Memory B cell (primary cell): ENCODE data around the gene LCN2.

Experiments
- ATAC-seq: fragments of 150-1000 bp; cut with Tn5 transposase; 2 replicates; pipeline ENCODE4 v1.10.0; 2021; ENCODE audit warnings: low read depth, mild to moderate bottlenecking, moderate library complexity
- DNase-seq, 2 donors: peaks; one replicate each; pipeline ENCODE4 v3.0.0; 2022; ENCODE audit warnings: low spot score in 2 of 2
- H3K27ac Mint-ChIP-seq: one replicate; pipeline ENCODE4 v1.8.0; 2022; ENCODE audit warnings: mild to moderate bottlenecking, moderate library complexity, mixed read lengths
- H3K27me3 Mint-ChIP-seq: one replicate; pipeline ENCODE4 v1.8.0; 2022; ENCODE audit warnings: mixed read lengths
- H3K36me3 Mint-ChIP-seq: one replicate; pipeline ENCODE4 v1.8.0; 2022; ENCODE audit warnings: mild to moderate bottlenecking, mixed read lengths
- H3K4me1 Mint-ChIP-seq: one replicate; pipeline ENCODE4 v1.8.0; 2022; ENCODE audit warnings: mixed read lengths
- H3K4me3 Mint-ChIP-seq: one replicate; pipeline ENCODE4 v1.8.0; 2022; ENCODE audit warnings: mild to moderate bottlenecking, moderate library complexity, mixed read lengths
- H3K9me3 Mint-ChIP-seq: one replicate; pipeline ENCODE4 v1.8.0; 2022; ENCODE audit warnings: mixed read lengths

Gene LCN2

DNA sequence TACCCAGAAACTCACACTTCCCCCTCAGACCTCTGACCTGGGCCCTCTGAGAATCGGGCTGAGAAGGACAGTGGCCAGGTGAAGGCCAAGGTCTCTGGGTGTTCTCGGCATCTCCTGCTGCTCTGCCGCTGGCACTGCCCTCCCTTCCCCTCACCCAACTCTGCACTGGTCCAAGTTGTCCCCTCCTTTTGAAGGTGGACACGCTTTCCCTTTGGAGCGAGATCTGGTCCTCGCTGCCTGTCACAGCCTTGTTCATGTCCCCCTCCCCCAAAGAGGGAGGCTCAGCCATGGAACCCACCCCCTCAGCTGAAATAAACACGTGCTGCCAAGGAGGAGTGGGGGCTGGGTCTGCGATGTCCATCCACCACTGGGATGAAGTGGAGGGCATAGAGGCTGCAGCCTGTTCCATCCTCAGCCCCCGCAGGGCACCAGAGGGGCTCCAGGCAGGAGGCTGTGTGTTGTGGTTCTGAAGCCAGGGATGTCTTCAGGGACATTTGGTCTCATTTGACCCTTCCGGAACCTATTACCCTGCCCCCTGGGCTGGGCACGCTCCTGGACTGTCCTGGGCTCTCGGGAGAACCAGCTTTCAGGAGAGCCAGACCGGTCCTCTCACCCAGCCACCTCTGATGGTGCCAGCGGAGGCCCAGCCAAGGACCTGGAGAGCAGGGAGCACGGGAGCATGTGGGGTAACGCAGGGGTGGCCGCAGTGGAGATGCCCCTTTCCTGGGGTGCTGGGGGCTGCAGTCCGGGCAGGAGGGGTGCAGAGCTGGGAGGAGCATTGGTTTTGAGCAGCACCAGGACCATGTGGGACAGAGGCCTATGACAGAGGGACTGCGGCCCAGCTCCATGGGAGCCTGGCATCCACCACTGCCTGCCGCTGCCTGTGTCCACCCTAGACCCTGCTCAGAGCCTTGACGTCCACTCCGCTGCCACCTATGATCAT is 4.7 kb upstream of the LCN2 start:
- Mint-ChIP-seq H3K4me1 (no peaks in the 10 kb centered on the region), H3K27me3 (peaks cover 4% of the 10 kb centered on the region), H3K9me3 (no peaks in the 10 kb centered on the region), H3K4me3 (no peak overlapping the region), H3K36me3 (no peaks in the 10 kb centered on the region), H3K27ac (no peak overlapping the region)
- DNase-seq (no peak), ATAC-seq (no peak)

DNA sequence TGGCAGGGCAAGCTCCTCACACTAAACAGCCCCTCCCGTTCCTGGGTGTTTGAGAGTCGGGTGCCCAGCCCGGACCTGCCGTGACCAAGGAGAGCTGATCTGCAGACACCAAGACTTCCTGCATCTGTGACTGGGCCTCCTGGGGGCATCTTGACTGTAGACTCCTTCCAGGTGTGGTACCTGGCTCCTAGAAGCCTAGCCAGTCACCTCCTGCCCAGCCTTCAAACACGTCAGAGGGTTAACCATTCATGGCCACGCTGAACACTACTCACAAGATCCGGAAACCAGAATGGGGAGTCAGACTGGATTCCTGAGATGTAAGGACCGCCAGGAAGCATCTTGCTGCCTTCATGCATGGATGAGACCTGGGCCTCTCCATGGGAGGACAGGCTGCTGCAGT is 3.7 kb upstream of the LCN2 start:
- ATAC-seq (no peak), DNase-seq (no peak)
- Mint-ChIP-seq H3K27ac (no peak overlapping the region), H3K27me3 (peaks cover 6% of the 10 kb centered on the region), H3K36me3 (no peaks in the 10 kb centered on the region), H3K9me3 (no peaks in the 10 kb centered on the region), H3K4me3 (no peak overlapping the region), H3K4me1 (no peaks in the 10 kb centered on the region)

DNA sequence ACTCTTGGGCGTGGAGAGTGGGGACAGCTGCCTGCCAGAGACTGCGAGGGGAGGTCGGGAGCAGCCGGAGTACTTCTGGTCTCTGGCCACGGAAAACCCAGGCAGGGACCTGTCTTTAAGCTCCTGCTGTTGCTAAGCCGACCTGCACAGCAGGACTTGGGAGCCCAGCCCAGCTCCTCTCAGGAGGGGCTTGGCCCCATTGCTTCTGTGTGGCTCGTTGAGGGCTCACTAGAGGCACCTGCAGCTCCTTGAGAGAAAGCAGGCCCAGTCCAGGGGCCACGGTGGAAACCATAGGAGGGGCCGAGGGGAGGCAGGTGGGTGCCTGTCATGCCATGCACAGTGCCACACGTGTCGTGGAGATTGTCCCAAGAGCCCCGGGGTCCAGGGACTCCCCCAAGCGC is 3.3 kb upstream of the LCN2 start:
- DNase-seq (no peak), ATAC-seq (no peak)
- Mint-ChIP-seq H3K36me3 (no peaks in the 10 kb centered on the region), H3K4me3 (no peak overlapping the region), H3K9me3 (no peaks in the 10 kb centered on the region), H3K4me1 (peaks cover under 1% of the 10 kb centered on the region), H3K27ac (no peak overlapping the region), H3K27me3 (peaks cover 10% of the 10 kb centered on the region)

DNA sequence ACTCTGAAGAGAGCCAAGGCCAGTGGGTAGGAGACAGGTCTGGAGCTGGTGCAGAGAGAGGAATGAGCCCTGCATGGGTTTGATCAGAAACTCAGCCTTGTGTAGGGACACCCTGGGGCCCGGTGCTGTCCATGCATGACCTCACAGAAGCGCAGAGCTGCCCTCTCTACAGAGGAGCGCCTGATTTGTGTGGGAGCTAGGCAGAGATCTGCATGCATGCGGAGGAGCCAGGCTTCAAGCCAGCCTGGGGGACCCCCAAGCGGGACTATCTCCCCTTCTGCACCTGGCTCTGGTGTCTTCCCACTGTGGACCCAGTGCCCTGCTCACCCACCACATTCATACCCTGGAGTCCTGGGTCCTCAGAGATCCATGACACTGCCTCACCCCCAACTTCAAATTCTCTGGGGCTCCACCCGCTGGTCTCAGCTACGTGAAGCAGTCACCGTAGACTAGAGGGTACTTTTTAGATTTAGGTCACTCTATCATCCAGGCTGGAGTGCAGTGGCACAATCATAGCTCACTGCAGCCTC is 2.6 kb upstream of the LCN2 start:
- no peak overlapping the region for H3K27ac Mint-ChIP-seq
- no peak for DNase-seq
- H3K27me3 Mint-ChIP-seq: peaks cover 11% of the 10 kb centered on the region
- H3K36me3 Mint-ChIP-seq: no peaks in the 10 kb centered on the region
- ATAC-seq: no peak
- H3K4me1 Mint-ChIP-seq: peaks cover 2% of the 10 kb centered on the region
- H3K9me3 Mint-ChIP-seq: no peaks in the 10 kb centered on the region
- no peak overlapping the region for H3K4me3 Mint-ChIP-seq

DNA sequence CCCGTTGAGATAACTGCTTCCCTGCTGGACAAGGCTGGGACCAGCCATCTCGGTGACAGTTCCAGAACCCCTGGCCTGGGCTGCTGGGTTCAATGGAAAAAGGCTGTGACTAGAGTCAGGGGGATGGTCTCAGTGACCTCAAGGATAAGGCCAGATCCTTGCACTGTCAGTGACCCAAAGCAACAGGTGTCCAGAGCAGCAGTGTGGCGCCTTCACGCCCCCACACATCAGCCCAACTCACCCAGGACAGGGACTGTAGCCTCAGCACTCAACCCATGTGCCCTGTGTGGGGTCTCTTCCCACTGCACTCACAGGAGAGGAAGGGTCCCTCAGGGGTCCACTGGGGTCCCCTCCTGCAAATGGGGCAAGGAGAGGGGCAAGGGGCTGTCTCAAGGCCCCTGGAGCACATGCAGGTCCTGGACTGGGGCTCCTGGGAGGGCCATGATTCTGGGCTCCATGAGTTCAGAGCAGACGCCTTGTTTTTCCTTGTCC is 698 bp upstream of the LCN2 start:
- no peaks in the 10 kb centered on the region for H3K9me3 Mint-ChIP-seq
- no peak for DNase-seq
- H3K27me3 Mint-ChIP-seq: peaks cover 7% of the 10 kb centered on the region
- peaks cover 2% of the 10 kb centered on the region for H3K4me1 Mint-ChIP-seq
- no peak overlapping the region for H3K4me3 Mint-ChIP-seq
- ATAC-seq: no peak
- no peak overlapping the region for H3K27ac Mint-ChIP-seq
- no peaks in the 10 kb centered on the region for H3K36me3 Mint-ChIP-seq

DNA sequence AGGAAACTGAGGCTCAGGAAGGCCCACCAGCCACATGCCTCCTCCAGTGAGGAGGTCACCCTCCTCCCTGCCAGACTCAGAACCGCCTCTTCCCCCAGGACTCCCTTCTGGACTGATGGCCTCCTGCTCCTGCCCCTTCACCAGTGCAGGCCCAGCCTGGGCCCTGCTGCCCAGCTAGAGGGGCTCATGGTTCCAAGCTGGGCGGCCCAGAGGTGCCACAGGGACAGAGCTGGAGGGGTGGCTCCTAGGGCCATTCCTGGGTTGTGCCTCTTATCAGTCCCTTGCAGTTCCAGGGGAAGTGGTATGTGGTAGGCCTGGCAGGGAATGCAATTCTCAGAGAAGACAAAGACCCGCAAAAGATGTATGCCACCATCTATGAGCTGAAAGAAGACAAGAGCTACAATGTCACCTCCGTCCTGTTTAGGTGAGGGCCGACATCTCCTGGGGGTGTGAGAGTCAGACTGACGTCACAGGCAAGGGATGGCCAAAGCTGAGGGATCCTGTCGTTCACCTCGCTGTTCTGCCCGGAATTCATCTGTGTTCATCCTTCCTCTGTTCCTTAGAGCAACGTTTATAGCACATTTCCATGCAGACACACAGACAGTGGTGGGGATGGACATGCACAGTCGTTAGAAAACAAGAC is 819 bp downstream of the LCN2 start:
- Mint-ChIP-seq H3K27me3 (peaks cover 7% of the 10 kb centered on the region), H3K36me3 (no peaks in the 10 kb centered on the region), H3K27ac (no peak overlapping the region), H3K4me1 (peaks cover 2% of the 10 kb centered on the region), H3K4me3 (no peak overlapping the region), H3K9me3 (no peaks in the 10 kb centered on the region)
- ATAC-seq (no peak), DNase-seq (no peak)

DNA sequence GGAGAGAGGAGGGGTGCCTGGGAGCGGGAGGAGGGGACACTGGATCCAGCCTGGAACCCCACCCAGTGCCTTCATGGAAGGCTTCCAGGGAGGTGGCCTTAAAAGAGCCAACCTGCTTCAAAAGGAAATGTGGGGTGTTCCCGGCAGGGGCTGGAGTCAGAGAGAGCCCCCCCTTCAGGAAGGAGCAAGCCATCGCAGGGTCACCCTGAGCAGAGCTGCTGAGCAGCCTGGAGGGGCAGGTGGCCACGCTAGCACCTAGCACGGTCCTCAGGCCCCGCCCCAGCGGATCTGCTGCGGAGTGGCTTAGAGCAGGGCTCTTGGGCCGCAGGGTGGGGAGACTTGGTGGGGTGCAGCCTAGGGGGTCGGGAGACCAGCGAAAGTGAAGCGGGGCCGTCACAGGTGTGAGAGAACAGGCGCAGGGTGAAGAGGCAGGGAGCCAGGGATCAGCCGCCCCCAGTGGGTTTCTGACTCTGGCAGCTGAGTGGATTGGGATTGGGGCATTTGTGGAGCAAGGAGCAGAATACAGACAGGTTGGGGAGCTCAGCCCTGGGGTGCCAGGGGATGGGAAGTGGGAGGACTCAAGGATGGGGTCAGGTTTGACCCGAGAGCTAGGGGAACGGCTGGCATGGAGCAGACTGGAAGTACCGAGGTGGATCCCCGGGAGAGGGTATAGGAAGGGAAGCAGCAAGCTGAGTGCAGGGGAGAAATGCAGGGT is 1.5 kb downstream of the LCN2 start:
- Mint-ChIP-seq H3K4me1 (peaks cover 2% of the 10 kb centered on the region), H3K27me3 (peaks cover 7% of the 10 kb centered on the region), H3K27ac (no peak overlapping the region), H3K36me3 (no peaks in the 10 kb centered on the region), H3K4me3 (no peak overlapping the region), H3K9me3 (no peaks in the 10 kb centered on the region)
- ATAC-seq: peak; percentile 32
- DNase-seq: no peak

DNA sequence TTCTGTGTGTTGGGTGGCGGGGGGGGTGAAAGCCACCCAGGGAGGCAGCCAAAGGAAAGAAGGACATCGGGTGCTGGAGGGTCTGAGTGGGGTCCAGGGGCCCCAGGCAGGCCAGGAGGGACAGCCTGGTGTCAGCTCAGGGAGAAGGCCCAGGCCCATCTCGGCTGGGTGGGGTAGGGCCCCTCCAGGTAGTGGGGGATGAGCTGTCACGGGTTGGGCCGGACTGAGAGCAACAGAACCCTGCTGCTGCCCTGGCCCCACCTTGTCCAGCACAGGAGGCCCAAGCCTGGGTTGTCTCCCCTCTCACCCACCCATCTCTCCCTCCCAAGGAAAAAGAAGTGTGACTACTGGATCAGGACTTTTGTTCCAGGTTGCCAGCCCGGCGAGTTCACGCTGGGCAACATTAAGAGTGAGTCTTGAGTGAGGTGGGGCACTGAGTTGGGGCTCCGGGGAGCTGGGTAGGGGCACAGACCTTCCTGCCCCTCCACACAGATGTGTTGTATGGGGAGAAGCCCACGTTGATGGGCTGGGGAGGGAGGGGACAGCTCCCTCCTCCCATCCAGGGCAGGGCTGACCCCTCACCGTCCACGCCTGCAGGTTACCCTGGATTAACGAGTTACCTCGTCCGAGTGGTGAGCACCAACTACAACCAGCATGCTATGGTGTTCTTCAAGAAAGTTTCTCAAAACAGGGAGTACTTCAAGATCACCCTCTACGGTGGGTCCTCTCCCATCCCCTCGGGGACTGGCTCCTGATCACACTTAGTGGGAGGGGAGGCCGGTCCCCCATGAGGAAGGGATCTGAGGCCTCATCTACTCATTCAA is 2.3 kb downstream of the LCN2 start:
- peaks cover 2% of the 10 kb centered on the region for H3K4me1 Mint-ChIP-seq
- H3K27me3 Mint-ChIP-seq: peaks cover 7% of the 10 kb centered on the region
- H3K4me3 Mint-ChIP-seq: no peak overlapping the region
- H3K36me3 Mint-ChIP-seq: no peaks in the 10 kb centered on the region
- DNase-seq (no peak), ATAC-seq (no peak)
- no peak overlapping the region for H3K27ac Mint-ChIP-seq
- no peaks in the 10 kb centered on the region for H3K9me3 Mint-ChIP-seq

DNA sequence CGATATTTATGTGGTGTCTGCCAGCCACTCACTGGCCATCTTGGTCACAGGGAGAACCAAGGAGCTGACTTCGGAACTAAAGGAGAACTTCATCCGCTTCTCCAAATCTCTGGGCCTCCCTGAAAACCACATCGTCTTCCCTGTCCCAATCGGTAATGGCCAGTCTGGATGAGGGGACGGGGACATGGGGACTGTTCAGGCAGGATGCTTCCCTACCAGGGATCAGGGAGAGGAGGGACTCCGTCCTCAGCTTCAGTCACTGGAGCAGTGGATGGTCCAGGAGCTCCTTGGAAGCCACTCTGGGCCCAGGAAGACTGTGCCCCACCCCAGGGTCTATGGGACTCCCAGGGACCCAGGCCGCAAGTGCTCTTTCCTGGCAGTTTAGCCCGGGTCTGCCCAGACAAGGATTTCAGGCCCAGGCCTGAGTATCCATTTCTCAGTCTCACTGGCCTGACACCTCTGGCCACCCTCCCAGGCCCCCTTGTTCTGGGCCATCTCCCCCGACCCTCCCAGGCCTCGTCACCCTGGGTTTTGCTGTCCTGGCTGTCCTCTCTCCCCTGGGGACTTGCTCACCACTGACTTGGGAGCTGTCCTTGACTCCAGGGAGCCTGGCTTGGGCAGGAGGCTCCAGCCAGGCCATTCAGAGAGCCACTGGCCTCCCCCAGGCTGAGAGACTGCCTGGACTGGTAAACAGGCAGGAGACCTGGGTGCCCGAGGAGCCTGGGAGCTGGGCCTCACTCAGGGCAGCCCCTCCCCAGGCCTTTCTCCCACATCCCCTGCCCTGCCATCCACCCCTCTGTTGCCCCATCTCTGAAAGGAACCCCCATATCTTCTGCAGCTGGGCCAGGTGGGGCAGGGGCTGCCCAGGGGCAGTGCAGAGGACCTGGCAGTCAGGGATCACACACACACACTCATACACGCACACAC is 3.1 kb downstream of the LCN2 start:
- H3K4me1 Mint-ChIP-seq: peaks cover 2% of the 10 kb centered on the region
- no peaks in the 10 kb centered on the region for H3K9me3 Mint-ChIP-seq
- peaks cover 7% of the 10 kb centered on the region for H3K27me3 Mint-ChIP-seq

DNA sequence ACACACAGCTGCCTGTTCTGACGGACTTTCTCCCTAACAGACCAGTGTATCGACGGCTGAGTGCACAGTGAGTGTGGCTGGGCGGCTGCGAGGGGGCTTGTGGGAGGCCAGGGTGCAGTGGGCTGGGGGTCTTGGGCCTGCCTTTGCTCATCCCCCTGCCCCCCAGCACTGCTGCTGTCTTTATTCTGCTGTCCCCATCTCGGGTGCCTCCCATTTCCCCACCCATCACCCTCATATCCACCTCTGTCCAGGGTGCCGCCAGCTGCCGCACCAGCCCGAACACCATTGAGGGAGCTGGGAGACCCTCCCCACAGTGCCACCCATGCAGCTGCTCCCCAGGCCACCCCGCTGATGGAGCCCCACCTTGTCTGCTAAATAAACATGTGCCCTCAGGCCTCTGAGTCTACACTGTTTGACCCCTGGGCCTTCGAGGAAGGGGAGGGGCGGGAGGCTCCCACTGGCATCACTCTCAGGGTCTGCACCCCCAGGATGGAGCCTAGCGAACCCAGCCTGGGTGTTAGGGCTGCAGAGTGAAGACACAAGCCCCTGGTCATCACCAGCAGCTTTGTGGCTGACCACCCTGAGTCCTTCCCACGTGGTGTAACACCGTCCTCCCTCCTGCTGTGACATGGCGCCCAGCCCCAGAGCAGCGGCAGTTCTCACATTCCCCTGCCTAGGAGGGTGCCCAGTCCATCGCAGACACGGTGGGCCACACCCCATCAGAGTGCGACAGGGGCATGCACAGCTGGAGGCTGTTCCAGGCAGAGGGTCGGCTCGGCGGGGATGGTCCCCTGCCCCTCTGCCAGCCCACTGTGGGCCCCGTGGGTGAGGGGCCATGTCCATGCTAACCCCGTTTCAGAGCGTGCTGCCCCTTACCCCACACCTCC is 4.0 kb downstream of the LCN2 start:
- H3K36me3 Mint-ChIP-seq: no peaks in the 10 kb centered on the region
- H3K9me3 Mint-ChIP-seq: no peaks in the 10 kb centered on the region
- H3K27ac Mint-ChIP-seq: no peak overlapping the region
- ATAC-seq (no peak), DNase-seq (no peak)
- peaks cover 7% of the 10 kb centered on the region for H3K27me3 Mint-ChIP-seq
- peaks cover 2% of the 10 kb centered on the region for H3K4me1 Mint-ChIP-seq
- H3K4me3 Mint-ChIP-seq: no peak overlapping the region

More for the DNA sequence above, 3.1 kb downstream of the LCN2 start:
- no peaks in the 10 kb centered on the region for H3K36me3 Mint-ChIP-seq
- no peak for ATAC-seq
- DNase-seq: no peak
- H3K27ac Mint-ChIP-seq: no peak overlapping the region
- H3K4me3 Mint-ChIP-seq: no peak overlapping the region

DNA sequence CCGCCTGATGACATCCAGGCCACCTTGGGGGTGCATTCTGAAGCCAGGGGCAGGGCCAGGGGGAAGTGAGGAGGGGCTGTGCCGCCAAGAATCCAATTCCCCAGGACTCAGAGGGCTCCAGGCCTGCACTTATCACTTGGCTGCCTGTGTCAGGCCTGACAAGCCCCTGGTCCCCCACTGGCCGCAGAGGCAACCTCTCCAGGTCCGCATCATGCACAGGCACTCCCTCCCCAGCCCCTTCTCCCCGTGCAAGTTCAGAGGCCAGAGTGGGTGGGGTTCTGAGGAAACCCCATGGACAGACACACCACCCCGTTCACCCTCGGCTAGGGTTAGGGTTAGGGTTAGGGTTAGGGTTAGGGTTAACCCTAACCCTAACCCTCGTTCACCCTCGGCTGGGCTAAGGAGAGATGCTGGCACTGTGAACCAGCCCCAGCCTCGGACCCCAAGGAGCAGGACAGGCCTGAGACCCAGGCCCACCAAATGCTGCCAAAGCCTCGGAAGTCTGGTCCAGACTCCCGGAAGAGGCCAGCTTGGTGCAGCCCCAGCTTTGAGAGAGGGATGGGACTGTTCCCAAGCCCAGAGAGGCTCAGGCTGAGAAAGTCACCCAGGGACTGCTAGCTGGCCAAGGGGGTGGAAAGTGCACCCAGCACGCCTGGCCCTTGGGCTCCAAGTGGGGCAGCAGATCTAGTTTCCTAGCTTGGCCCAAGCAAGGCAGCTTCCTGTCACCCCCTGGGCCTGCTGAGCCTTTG is 4.9 kb downstream of the LCN2 start:
- peaks cover 2% of the 10 kb centered on the region for H3K4me1 Mint-ChIP-seq
- H3K27me3 Mint-ChIP-seq: peaks cover 7% of the 10 kb centered on the region
- no peak overlapping the region for H3K4me3 Mint-ChIP-seq
- H3K9me3 Mint-ChIP-seq: no peaks in the 10 kb centered on the region
- H3K36me3 Mint-ChIP-seq: no peaks in the 10 kb centered on the region
- no peak for DNase-seq
- no peak overlapping the region for H3K27ac Mint-ChIP-seq
- ATAC-seq: no peak
